HG03025 (cell line): ENCODE data around the gene ANXA4.

Experiments used
- ATAC-seq: cut with Tn5 transposase; IDR thresholded peaks from one replicate; pipeline ENCODE4 v1.9.1; 2021; ENCODE audit warnings: mild to moderate bottlenecking, moderate library complexity; ENCODE audit not compliant: unreplicated experiment, low FRiP score

The ANXA4 gene

DNA sequence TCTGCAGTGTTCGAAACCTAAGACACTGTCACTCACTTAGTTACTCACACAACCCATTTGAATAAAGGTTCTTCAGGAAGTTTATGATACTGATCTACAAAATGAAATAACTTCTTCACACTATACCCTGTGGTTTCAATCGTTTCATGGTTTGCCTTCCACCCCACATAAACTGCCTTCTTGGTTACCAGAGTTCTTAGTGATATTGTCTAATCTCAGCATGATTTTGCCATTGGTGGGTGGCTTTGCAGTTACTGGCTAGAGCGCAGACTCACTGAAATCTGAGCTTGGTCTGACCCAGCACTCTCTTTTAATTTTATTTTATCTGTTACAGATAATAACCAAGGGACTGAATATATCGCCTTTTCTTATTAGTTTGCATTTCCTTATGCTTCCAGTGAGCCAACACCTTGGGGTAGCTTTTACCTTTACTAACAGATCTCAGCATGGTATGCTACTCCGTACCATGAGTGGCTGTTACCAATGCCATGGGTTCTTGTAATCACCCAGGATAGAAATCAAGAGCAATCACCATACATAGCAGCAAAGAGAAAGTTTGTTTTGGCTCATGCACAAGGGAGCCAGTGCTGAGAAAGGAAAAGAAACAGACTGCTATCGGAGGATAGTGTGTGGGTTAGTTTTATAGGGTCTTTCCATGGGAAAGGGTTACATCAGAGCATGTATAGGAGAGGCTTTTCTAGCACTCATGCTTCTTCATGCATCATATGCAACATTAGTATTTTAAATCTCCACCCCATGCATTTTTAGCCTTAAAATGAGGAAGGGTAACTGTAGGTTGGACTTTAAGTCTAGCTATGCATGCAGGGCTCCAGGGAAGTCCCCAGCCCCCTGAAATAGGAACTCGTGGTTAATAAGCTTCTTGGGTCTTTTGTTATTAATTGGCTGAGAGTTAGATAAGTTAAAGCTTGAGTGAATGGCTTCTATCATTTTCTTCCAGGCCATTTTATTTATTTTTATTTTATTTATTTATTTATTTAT lies 33.3 kb downstream of the ANXA4 start:
- ATAC-seq, result no peak

DNA sequence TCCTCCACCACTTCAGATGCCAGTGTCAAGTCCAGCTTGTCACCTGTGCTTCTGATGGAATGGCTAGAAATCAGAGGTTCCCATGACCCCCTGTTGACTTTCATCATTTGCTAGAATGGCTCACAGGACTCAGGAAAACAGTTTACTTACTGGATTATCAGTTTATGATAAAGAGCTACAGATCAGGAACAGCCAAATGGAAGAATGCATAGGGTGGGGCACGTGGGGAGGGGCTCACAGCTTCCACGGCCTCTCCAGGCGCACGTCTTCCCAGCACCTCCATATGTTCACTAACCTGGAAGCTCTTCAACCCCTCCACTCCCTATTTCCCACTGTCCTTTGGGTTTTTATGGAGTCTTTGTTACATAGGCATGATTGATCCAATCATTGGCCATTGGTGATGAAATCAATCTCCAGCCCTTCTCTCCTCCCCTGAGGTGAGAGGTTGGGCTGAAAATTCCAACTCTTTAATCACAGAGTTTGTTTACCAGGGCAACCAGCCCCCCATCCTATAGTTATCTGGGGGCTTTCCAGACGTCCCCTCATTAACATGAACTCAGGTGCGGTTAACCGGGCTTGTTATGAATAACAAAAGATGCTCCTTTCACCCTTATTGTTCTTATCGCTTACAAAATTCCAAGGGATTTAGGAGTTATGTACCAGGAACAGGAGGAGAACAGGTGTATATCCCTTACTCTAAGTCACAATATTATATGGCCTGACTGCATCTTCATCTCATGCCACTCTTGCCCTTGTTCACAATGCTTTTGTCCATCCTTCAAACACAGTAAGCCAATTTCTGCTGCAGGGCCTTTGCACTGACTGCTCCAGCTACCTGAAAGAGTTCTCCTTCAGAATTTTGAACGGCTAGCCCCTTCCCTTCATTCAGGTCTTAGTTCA lies 35.2 kb downstream of the ANXA4 start:
- no peak for ATAC-seq

DNA sequence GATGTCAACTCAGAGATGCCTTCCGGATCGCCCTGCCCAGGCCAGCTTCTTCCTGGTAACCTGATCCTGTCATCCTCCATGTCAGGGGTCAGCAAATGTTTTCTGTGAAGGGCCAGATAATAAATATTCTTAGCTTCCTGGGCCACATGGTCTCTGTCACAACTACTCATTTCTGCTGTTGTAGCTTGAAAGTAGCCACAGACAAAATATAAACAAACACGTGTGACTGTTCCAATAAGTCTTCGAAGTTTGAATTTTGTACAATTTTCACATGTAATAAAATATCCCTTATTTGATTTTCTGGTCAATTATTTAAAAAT lies 35.8 kb downstream of the ANXA4 start:
- no peak for ATAC-seq

DNA sequence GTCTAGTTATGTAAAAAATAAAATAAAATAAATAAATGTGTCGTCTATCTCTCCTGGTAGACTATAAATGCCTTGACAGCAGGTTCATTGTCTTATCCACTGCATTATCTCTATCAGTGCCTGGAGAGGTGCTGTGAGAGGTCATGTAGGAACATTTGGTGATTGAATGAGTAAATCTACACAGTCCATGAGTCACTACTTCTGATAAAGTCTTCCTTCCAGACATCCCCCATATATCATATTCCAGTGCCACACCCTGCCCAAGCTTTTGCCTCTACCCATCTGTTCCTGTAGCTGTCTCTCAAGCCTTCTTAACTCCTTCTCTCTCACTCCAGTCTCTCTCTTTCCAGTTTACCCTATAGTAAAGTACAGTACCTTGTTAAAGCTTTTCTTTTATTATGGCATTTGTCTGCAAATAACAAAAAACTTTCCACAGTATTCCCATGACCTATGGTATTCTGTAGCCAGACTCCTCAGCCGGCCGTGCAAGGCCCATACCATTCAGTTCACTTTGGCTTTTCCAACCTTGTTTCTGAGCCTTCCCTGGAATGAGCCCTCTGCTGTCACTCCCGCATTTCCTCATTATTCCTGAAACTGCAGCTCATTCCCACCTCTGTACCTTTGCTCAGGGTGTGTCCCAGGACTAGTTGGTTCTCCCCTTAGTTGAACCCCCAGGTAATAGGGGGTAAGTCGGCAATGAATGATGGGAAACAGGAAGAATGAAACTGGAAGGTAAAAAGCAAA lies 37.5 kb downstream of the ANXA4 start:
- no peak for ATAC-seq

- ATAC-seq, result no peak
Observed at GRCh38 chr2:69780921-69781320, 39.0 kb downstream of the ANXA4 start.

GRCh38 chr2:69781321-69782248 lies 39.7 kb downstream of the ANXA4 start:
- no peak for ATAC-seq

DNA sequence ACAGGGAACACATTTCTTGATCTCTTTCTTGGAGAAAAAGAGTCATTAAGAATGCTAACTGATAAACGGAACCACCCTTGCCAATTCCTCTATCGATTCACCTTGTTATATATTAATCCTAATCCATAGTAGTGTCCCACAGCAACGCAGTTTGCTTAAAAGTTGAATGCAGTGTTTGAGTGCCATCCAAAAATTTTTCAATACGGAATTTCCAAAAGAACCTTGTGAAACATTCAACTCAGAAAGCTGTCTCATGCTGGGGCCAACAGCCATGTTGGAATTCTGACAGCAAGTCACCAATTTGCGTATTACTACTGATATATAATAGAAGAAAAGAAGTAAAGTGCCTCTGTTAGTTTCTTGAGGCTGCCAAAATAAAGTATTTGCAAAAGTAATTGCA lies 42.3 kb downstream of the ANXA4 start:
- ATAC-seq, result no peak

DNA sequence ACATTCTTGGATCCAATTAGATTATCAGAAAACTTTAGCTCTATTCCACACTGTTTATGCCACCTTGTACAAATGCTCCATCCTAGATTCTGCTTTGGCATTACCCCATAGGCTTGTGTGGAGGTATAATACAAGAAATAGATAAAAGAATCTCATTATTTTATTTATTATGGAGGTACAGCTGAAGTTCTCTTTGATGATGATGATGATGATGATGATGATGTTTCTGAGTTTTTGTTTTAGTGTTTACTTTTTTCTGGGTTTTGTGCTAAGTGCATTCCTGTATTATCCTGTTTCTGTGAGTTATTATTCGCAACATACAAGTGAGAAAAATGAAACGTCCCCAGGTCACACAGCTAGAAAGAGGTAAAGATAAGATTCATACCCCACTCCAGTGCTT lies 43.4 kb downstream of the ANXA4 start:
- no peak for ATAC-seq

- ATAC-seq, result no peak
Observed at GRCh38 chr2:69786052-69786560, 44.2 kb downstream of the ANXA4 start.

- ATAC-seq, result no peak
Observed at GRCh38 chr2:69789175-69789721, 47.3 kb downstream of the ANXA4 start.

DNA sequence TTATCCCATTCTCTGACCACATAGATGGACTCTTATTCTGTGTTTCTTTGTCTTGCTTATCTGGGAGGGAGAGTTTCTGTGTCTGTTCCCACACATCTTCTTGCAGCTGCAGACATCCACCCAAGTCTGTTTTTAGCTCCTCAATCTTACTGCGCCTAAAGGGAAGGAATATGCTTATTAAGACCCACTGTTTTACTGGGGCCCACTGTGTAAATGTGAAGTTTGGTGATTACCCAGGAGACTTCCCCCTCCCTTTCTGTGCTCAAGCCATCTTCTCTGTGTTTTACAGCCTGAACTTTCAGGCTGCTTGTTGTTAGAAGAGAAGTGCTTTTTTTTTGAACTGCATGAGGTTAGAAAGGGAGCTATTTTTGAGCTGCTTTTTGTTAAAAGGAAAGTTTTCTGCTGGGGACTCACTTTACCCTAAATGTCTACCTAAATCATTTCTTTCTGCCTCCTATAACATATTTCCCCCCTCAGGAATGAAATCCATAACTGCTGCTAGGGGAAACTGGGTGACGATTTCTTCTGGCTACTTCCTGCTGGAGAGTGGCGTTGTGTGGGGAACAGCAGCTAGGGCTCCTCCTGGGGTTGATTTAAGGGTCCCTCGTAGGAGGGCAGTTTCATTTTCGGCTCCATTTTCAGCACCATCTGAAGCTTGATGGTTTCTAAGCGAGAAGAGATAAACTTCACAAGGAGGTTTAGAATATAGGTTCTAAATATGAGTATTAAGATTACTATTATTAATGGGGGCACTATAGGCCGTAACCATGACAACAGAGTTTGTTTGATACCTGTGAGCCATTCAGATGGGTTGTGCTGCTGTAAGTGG lies 48.1 kb downstream of the ANXA4 start:
- ATAC-seq, result no peak

DNA sequence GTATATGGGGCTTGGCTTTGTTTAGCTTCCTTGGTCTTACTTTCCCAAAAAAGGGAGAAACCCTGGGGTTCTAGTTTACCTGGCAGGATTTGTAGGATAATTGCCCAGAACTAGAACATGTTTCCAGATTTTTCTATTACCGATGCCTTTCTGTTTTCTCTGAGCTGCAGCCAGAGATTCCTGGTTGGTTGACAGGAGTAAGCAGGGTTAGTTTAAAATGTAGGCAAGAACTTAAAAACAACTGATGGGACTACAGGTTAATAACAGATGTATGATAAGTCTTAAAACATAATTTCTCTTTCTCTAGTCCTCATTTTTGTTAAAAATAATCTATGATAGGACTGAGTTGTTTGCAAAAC lies 48.6 kb downstream of the ANXA4 start:
- ATAC-seq, result no peak

GRCh38 chr2:69791045-69791444 lies 49.1 kb downstream of the ANXA4 start:
- no peak for ATAC-seq

GRCh38 chr2:69796174-69796573 lies 54.2 kb downstream of the ANXA4 start:
- no peak for ATAC-seq

GRCh38 chr2:69797235-69797634 lies 55.3 kb downstream of the ANXA4 start:
- no peak for ATAC-seq

- ATAC-seq, result no peak
Observed at GRCh38 chr2:69797836-69798289, 55.9 kb downstream of the ANXA4 start.

- no peak for ATAC-seq
Observed at GRCh38 chr2:69798290-69798908, 56.5 kb downstream of the ANXA4 start.
